A549 (cell line): Measurements from ENCODE around the gene RIOK1. TPM values are rescaled to one million over a fixed set of nuclear protein-coding genes. Genes with fewer than 3 reads are reported as not detected.

Experiments used
- ATAC-seq, 2 experiments: fragments of 200-7000 bp in 1 of 2; fragments of >200 bp in 1 of 2; cut with Nextera tagmentation in 1 of 2; cut with Tn5 transposase in 1 of 2; 3 replicates each; pipeline versions ENCODE4 v1.8.0 to v1.9.1; 2018 to 2020; ENCODE audit warnings: mild to moderate bottlenecking in 1 of 2, moderate library complexity in 1 of 2
- CTCF ChIA-PET: fragments of 300-600 bp; sonication (Branson Sonifier 250); formaldehyde crosslinking; extraction: SDS; loops from one replicate; lab custom pipeline; 2021; ENCODE audit warnings: antibody characterized with exemption, inconsistent platforms; lab: Yijun Ruan, JAX
- POLR2A ChIA-PET: fragments of 350-600 bp; formaldehyde crosslinking; extraction: SDS; loops from one replicate; lab custom pipeline; 2021; ENCODE audit warnings: antibody characterized with exemption, inconsistent platforms; lab: Yijun Ruan, JAX
- DNase-seq, 2 experiments: peaks; one replicate each; pipeline versions ENCODE4 v3.0.0 to v3.0.0-alpha.2; 2011 to 2016; ENCODE audit warnings: low read depth in 1 of 2, low spot score in 1 of 2
- FAIRE-seq: peaks from 2 replicates; lab custom pipeline; 2011; peaks lifted over from hg19 to GRCh38; lab: Jason Lieb, UNC
- H3K27ac ChIP-seq, 2 experiments: fragments of >200 bp; sonication (Bioruptor Twin); formaldehyde crosslinking; 3 replicates each; pipeline ENCODE4 v1.5.1; 2016 to 2017
- H3K4me1 ChIP-seq: fragments of >200 bp; sonication (Bioruptor Twin); formaldehyde crosslinking; 3 replicates; pipeline ENCODE4 v1.6.1; 2016
- H3K4me2 ChIP-seq: fragments of >200 bp; sonication (Bioruptor Twin); formaldehyde crosslinking; 3 replicates; pipeline ENCODE4 v1.6.1; 2016
- H3K4me3 ChIP-seq: fragments of >200 bp; sonication (Bioruptor Twin); formaldehyde crosslinking; 3 replicates; pipeline ENCODE4 v1.5.1; 2016
- H3K9me3 ChIP-seq: fragments of >200 bp; sonication (Bioruptor Twin); formaldehyde crosslinking; 3 replicates; pipeline ENCODE4 v1.6.1; 2016
- BCL3 ChIP-seq: fragments of >200 bp; sonication (Bioruptor Twin); formaldehyde crosslinking; IDR thresholded peaks from 3 replicates; pipeline ENCODE4 v1.6.1; 2016
- CHD2 ChIP-seq: fragments of 150-350 bp; IDR thresholded peaks from 2 replicates; pipeline ENCODE4 v1.6.1; 2014; ENCODE audit warnings: low read length; ENCODE audit not compliant: partially characterized antibody
- HDAC2 ChIP-seq: fragments of 200-600 bp; sonication (generic); IDR thresholded peaks from 2 replicates; pipeline ENCODE4 v1.6.1; 2016
- HEYL ChIP-seq: fragments of 250-450 bp; sonication (Bioruptor Pico); IDR thresholded peaks from 2 replicates; pipeline ENCODE4 v1.8.0; 2021; ENCODE audit warnings: mild to moderate bottlenecking, moderate library complexity
- HOXB13 ChIP-seq: fragments of 250-450 bp; sonication (Bioruptor Pico); IDR thresholded peaks from 2 replicates; pipeline ENCODE4 v1.5.0; 2020; ENCODE audit warnings: low read depth, mild to moderate bottlenecking, moderate library complexity
- JUN ChIP-seq, 2 experiments: fragments of >200 bp; sonication (Bioruptor Twin); formaldehyde crosslinking; IDR thresholded peaks; 2 replicates in 1 of 2; 3 replicates in 1 of 2; pipeline ENCODE4 v1.6.1; 2016 to 2017
- KDM5A ChIP-seq: fragments of 200-600 bp; sonication (generic); IDR thresholded peaks from 2 replicates; pipeline ENCODE4 v1.6.1; 2016; ENCODE audit warnings: antibody characterized with exemption, mild to moderate bottlenecking
- PBX3 ChIP-seq: IDR thresholded peaks from 2 replicates; pipeline ENCODE4 v1.6.1; 2012
- RAD21 ChIP-seq, 2 experiments: fragments of >200 bp in 1 of 2; sonication (Bioruptor Twin) in 1 of 2; formaldehyde crosslinking in 1 of 2; IDR thresholded peaks in 1 of 2; conservative IDR thresholded peaks in 1 of 2; 2 replicates in 1 of 2; 3 replicates in 1 of 2; pipeline ENCODE4 v1.6.1; 2012 to 2018; ENCODE audit warnings: inconsistent platforms in 1 of 2
- RARB ChIP-seq: fragments of 250-450 bp; sonication (Bioruptor Pico); IDR thresholded peaks from 2 replicates; pipeline ENCODE4 v1.8.0; 2021; ENCODE audit warnings: mild to moderate bottlenecking, moderate library complexity
- RFX5 ChIP-seq: fragments of 450-650 bp; IDR thresholded peaks from 2 replicates; pipeline ENCODE4 v1.7.1; 2014; ENCODE audit warnings: antibody characterized with exemption, mild to moderate bottlenecking, moderate library complexity
- RNF2 ChIP-seq: fragments of 200-600 bp; sonication (generic); IDR thresholded peaks from 2 replicates; pipeline ENCODE4 v1.6.1; 2016; ENCODE audit warnings: low read depth, mild to moderate bottlenecking, antibody characterized with exemption, moderate library complexity, borderline replicate concordance
- SMC3 ChIP-seq: fragments of >200 bp; sonication (Bioruptor Twin); formaldehyde crosslinking; IDR thresholded peaks from 3 replicates; pipeline ENCODE4 v1.6.1; 2018; ENCODE audit warnings: inconsistent platforms
- SREBF2 ChIP-seq: fragments of 450-650 bp; IDR thresholded peaks from 2 replicates; pipeline ENCODE4 v1.6.1; 2014; ENCODE audit warnings: mild to moderate bottlenecking, moderate library complexity
- ZFP36 ChIP-seq: fragments of 450-650 bp; IDR thresholded peaks from 2 replicates; pipeline ENCODE4 v1.6.1; 2014; ENCODE audit warnings: borderline replicate concordance; ENCODE audit not compliant: partially characterized antibody
- ZNF302 ChIP-seq: fragments of 250-450 bp; sonication (Bioruptor Pico); IDR thresholded peaks from 2 replicates; pipeline ENCODE4 v1.9.0; 2021; ENCODE audit warnings: inconsistent platforms, mild to moderate bottlenecking, moderate library complexity
- ZSCAN20 ChIP-seq: fragments of 250-450 bp; sonication (Bioruptor Pico); IDR thresholded peaks from 2 replicates; pipeline ENCODE4 v1.8.0; 2022; ENCODE audit warnings: mild to moderate bottlenecking, moderate library complexity
- WGBS: methylation state at CpG from one replicate; pipeline ENCODE4 v1.1.6; 2017; ENCODE audit errors: missing lambda C conversion rate; 5-methylcytosine and 5-hydroxymethylcytosine counted together
- polyA plus RNA-seq, 4 experiments: library from polyadenylated mRNA; depleted of rRNA in 3 of 4; stranded (reverse); fragments of >200 nt; fragmentation: RNase III in 1 of 4; extraction: RNeasy Plus Mini Kit Qiagen cat#74134 plus additional on column Dnase treatment in 1 of 4; gene quantifications; 2 replicates in 3 of 4; 3 replicates in 1 of 4; pipeline ENCODE4 v1.2.3, GENCODE V29; 2011 to 2017
- TF ChIP-seq, protein P1 (sequence below): fragments of 150-350 bp; IDR thresholded peaks from 2 replicates; pipeline ENCODE4 v1.6.1; 2014; ENCODE audit warnings: low read depth, mild to moderate bottlenecking, low read length
- TF ChIP-seq, protein P2 (sequence below): fragments of 450-650 bp; IDR thresholded peaks from 2 replicates; pipeline ENCODE4 v1.6.1; 2014; ENCODE audit warnings: antibody characterized with exemption

The RIOK1 gene
- polyA plus RNA-seq, 2 of the 4 experiments (the other 2 are of a cell fraction), result 16.1 to 20.4 TPM

GRCh38 chr6:7448232-7448631, 58.6 kb downstream of the RIOK1 start (continued):
- TF ChIP-seq BCL3 (no peak), HDAC2 (no peak)

- TF ChIP-seq CHD2 (no peak), SREBF2 (no peak), HOXB13 (CRISPR knock-in tag) (no peak), ZSCAN20 (no peak), RAD21 (conservative IDR thresholded peaks at IDR 0.05 in 1 of 2, IDR thresholded peaks at IDR 0.05 in 1 of 2) (no peak)
- no peak for FAIRE-seq
- H3K4me1 ChIP-seq, result peaks cover 4% of the 10 kb centered on the region; the same call in 1 of the 3 replicates
- H3K4me2 ChIP-seq, result no peak overlapping the region
- no peak for DNase-seq
- POLR2A ChIA-PET, result no interaction called here
- H3K27ac ChIP-seq, result no peak overlapping the region
- no peak for ATAC-seq
- H3K4me3 ChIP-seq, result no peak overlapping the region
- WGBS, result 71% methylated on average over 4 of the region's 4 CpGs
- CTCF ChIA-PET, result no interaction called here
- no peaks in the 10 kb centered on the region for H3K9me3 ChIP-seq
Measured at GRCh38 chr6:7449018-7449417, 59.4 kb downstream of the RIOK1 start.

GRCh38 chr6:7451326-7451725, 61.7 kb downstream of the RIOK1 start:
- H3K4me3 ChIP-seq, result no peak overlapping the region
- H3K4me1 ChIP-seq, result peaks cover 4% of the 10 kb centered on the region; the same call in 1 of the 3 replicates
- H3K9me3 ChIP-seq, result no peaks in the 10 kb centered on the region
- POLR2A ChIA-PET, result no interaction called here
- DNase-seq (no peak), ATAC-seq (no peak), FAIRE-seq (no peak)
- 43% methylated on average over 4 of the region's 4 CpGs for WGBS
- no peak overlapping the region for H3K27ac ChIP-seq
- CTCF ChIA-PET, result interaction anchor here (0.6 to 1.3 kb wide), 2 partner anchors 24 to 569 kb away, joined by 3 read pairs; no protein-coding TSS in a partner anchor
- no peak overlapping the region for H3K4me2 ChIP-seq
- TF ChIP-seq JUN (IDR thresholded peaks at IDR 0.05) (no peak), RARB (CRISPR knock-in tag) (no peak), HDAC2 (no peak), RNF2 (no peak), ZNF302 (no peak), PBX3 (no peak), SREBF2 (no peak), HEYL (CRISPR knock-in tag) (no peak), RFX5 (no peak), BCL3 (no peak), ZFP36 (no peak), KDM5A (no peak), SMC3 (no peak), RAD21 (conservative IDR thresholded peaks at IDR 0.05 in 1 of 2, IDR thresholded peaks at IDR 0.05 in 1 of 2) (no peak)
- TF ChIP-seq, protein P1, sequence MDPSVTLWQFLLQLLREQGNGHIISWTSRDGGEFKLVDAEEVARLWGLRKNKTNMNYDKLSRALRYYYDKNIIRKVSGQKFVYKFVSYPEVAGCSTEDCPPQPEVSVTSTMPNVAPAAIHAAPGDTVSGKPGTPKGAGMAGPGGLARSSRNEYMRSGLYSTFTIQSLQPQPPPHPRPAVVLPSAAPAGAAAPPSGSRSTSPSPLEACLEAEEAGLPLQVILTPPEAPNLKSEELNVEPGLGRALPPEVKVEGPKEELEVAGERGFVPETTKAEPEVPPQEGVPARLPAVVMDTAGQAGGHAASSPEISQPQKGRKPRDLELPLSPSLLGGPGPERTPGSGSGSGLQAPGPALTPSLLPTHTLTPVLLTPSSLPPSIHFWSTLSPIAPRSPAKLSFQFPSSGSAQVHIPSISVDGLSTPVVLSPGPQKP, result no peak
- TF ChIP-seq, protein P2, sequence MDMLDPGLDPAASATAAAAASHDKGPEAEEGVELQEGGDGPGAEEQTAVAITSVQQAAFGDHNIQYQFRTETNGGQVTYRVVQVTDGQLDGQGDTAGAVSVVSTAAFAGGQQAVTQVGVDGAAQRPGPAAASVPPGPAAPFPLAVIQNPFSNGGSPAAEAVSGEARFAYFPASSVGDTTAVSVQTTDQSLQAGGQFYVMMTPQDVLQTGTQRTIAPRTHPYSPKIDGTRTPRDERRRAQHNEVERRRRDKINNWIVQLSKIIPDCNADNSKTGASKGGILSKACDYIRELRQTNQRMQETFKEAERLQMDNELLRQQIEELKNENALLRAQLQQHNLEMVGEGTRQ, result no peak
